H1 (cell line): ENCODE measurements around the gene KLHL3.

Experiments
- BRCA1 ChIP-seq: IDR thresholded peaks from 2 replicates; pipeline ENCODE4 v1.6.1; 2012; ENCODE audit warnings: low read depth, low read length, improper control_type of control experiment
- TF ChIP-seq, protein P1 (sequence below), 3 experiments: IDR thresholded peaks; 1 replicate in 2 of 3; 2 replicates in 1 of 3; pipeline versions ENCODE4 v1.5.1 to v1.6.1; 2011; ENCODE audit warnings: low read length in 3 of 3, mild to moderate bottlenecking in 3 of 3, inconsistent platforms in 2 of 3, low read depth in 1 of 3, moderate library complexity in 1 of 3; ENCODE audit not compliant: insufficient read depth in 1 of 3; ENCODE audit errors: control extremely low read depth in 1 of 3

DNA sequence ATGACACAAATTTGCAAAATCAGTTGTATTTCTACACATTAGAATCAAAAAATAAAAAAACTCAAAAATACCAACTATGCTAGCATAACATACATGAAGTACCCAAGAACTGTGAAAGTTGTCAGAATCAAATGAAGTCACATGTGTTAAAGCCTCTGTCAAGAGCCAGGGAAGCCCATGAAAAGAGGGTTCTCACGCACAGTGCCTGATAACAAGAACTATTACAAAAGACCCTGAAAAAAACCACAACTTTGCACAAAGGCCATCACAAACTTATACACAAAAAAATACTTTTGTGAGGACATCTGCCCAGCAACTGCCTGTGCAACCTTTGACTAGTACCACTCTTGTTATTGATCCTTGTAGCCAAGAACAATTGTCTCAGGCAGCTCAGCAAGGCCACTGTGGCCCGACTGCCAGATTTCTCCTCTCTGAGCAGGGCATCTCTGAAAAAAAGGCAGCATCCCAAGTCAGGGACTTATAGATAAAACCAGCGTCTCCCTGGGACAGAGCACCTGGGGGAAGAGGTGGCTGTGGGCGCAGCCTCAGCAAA is 47.2 kb upstream of the KLHL3 start:
- TF ChIP-seq BRCA1: no peak
- TF ChIP-seq, protein P1, sequence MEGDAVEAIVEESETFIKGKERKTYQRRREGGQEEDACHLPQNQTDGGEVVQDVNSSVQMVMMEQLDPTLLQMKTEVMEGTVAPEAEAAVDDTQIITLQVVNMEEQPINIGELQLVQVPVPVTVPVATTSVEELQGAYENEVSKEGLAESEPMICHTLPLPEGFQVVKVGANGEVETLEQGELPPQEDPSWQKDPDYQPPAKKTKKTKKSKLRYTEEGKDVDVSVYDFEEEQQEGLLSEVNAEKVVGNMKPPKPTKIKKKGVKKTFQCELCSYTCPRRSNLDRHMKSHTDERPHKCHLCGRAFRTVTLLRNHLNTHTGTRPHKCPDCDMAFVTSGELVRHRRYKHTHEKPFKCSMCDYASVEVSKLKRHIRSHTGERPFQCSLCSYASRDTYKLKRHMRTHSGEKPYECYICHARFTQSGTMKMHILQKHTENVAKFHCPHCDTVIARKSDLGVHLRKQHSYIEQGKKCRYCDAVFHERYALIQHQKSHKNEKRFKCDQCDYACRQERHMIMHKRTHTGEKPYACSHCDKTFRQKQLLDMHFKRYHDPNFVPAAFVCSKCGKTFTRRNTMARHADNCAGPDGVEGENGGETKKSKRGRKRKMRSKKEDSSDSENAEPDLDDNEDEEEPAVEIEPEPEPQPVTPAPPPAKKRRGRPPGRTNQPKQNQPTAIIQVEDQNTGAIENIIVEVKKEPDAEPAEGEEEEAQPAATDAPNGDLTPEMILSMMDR (IDR thresholded peaks at IDR 0.05; ENCODE audit: control extremely low read depth in 1 of 3, insufficient read depth in 1 of 3, low read depth in 1 of 3, low read length in 3 of 3): no peak
